NCI-H1105 treated with DMSO at 0.1 percent for 48 hours (cell line): Measurements from ENCODE around the gene MINDY4.

ENCODE experiments used
- DNase-seq: peaks from one replicate; lab custom pipeline; 2025; lab: John Stamatoyannopoulos, UW

MINDY4 gene

GRCh38 chr7:30775992-30776391, 4.8 kb downstream of the MINDY4 start:
- DNase-seq = no peak

- DNase-seq = no peak
Measured at GRCh38 chr7:30776971-30777370, 5.8 kb downstream of the MINDY4 start.

GRCh38 chr7:30778255-30779025, 7.2 kb downstream of the MINDY4 start:
- DNase-seq = no peak

- DNase-seq = no peak
Measured at GRCh38 chr7:30779574-30779973, 8.4 kb downstream of the MINDY4 start.

- DNase-seq = no peak
Measured at GRCh38 chr7:30780941-30781340, 9.7 kb downstream of the MINDY4 start.

GRCh38 chr7:30782690-30783089, 11.5 kb downstream of the MINDY4 start:
- DNase-seq = no peak

GRCh38 chr7:30785786-30786185, 14.6 kb downstream of the MINDY4 start:
- DNase-seq = no peak

GRCh38 chr7:30787486-30787885, 16.3 kb downstream of the MINDY4 start:
- no peak for DNase-seq

- no peak for DNase-seq
Measured at GRCh38 chr7:30788640-30789333, 17.6 kb downstream of the MINDY4 start.

- no peak for DNase-seq
Measured at GRCh38 chr7:30789334-30789711, 18.1 kb downstream of the MINDY4 start.

GRCh38 chr7:30790356-30790755, 19.1 kb downstream of the MINDY4 start:
- DNase-seq = no peak

GRCh38 chr7:30791114-30791513, 19.9 kb downstream of the MINDY4 start:
- no peak for DNase-seq

GRCh38 chr7:30795161-30795948, 24.1 kb downstream of the MINDY4 start:
- no peak for DNase-seq

- no peak for DNase-seq
Measured at GRCh38 chr7:30796105-30796869, 25.1 kb downstream of the MINDY4 start.

GRCh38 chr7:30797176-30798040, 26.2 kb downstream of the MINDY4 start:
- no peak for DNase-seq

GRCh38 chr7:30799206-30799975, 28.2 kb downstream of the MINDY4 start:
- DNase-seq = no peak

GRCh38 chr7:30799976-30800661, 28.9 kb downstream of the MINDY4 start:
- DNase-seq = no peak

- DNase-seq = peak; percentile 57
Measured at GRCh38 chr7:30800785-30801252, 29.6 kb downstream of the MINDY4 start.

- no peak for DNase-seq
Measured at GRCh38 chr7:30802812-30803211, 31.6 kb downstream of the MINDY4 start.
